Liver (tissue), 9 donors: ENCODE results near the gene ENDOU. TPM values are rescaled to one million over a fixed set of nuclear protein-coding genes. Genes with fewer than 3 reads are reported as not detected.

ENCODE experiments used
- DNase-seq: peaks from one replicate; pipeline ENCODE4 v3.0.0-alpha.2; 2017; ENCODE audit warnings: low spot score
- H3K27ac ChIP-seq, 2 donors: one replicate each; pipeline ENCODE4 v1.7.0; 2013; ENCODE audit warnings: inconsistent platforms in 2 of 2, low read length in 2 of 2, control low read depth in 1 of 2, low read depth in 1 of 2, mild to moderate bottlenecking in 1 of 2
- H3K27me3 ChIP-seq, 4 donors: one replicate each; pipeline versions ENCODE4 v1.6.1 to v1.7.0; 2013; ENCODE audit warnings: low read length in 3 of 4, inconsistent platforms in 1 of 4, mild to moderate bottlenecking in 1 of 4, moderate library complexity in 1 of 4; ENCODE audit not compliant: control insufficient read depth in 4 of 4, insufficient read depth in 4 of 4
- H3K36me3 ChIP-seq, 4 donors: one replicate each; pipeline versions ENCODE4 v1.6.1 to v1.7.0; 2013; ENCODE audit warnings: low read length in 3 of 4, mild to moderate bottlenecking in 3 of 4, low read depth in 1 of 4, moderate library complexity in 1 of 4; ENCODE audit not compliant: control insufficient read depth in 4 of 4, insufficient read depth in 3 of 4
- H3K4me1 ChIP-seq, 4 donors: one replicate each; pipeline versions ENCODE4 v1.6.1 to v1.7.0; 2013; ENCODE audit warnings: low read length in 3 of 4, mild to moderate bottlenecking in 3 of 4, moderate library complexity in 1 of 4; ENCODE audit not compliant: control insufficient read depth in 4 of 4, insufficient read depth in 4 of 4
- H3K4me3 ChIP-seq, 3 donors: one replicate each; pipeline versions ENCODE4 v1.6.1 to v1.7.0; 2013; ENCODE audit warnings: low read length in 3 of 3, control low read depth in 1 of 3, low read depth in 1 of 3, mild to moderate bottlenecking in 1 of 3
- H3K9ac ChIP-seq, 2 donors: one replicate each; pipeline ENCODE4 v1.7.0; 2013; ENCODE audit warnings: low read length in 2 of 2, mild to moderate bottlenecking in 2 of 2, moderate library complexity in 2 of 2, control low read depth in 1 of 2, low read depth in 1 of 2
- H3K9me3 ChIP-seq, 4 donors: one replicate each; pipeline versions ENCODE4 v1.6.1 to v1.7.0; 2013; ENCODE audit warnings: low read length in 3 of 4; ENCODE audit not compliant: control insufficient read depth in 4 of 4
- EGR1 ChIP-seq, 2 donors: IDR thresholded peaks; 2 replicates each; pipeline ENCODE4 v1.6.1; 2016 to 2018; ENCODE audit warnings: antibody characterized with exemption in 2 of 2, low read depth in 2 of 2
- FOXA1 ChIP-seq: IDR thresholded peaks from 2 replicates; pipeline ENCODE4 v1.6.1; 2016; ENCODE audit warnings: antibody characterized with exemption
- FOXA2 ChIP-seq: IDR thresholded peaks from 2 replicates; pipeline ENCODE4 v1.6.1; 2016; ENCODE audit warnings: antibody characterized with exemption
- GABPA ChIP-seq, 2 donors: IDR thresholded peaks in 1 of 2; conservative IDR thresholded peaks in 1 of 2; 2 replicates each; pipeline ENCODE4 v1.6.1; 2016; ENCODE audit warnings: antibody characterized with exemption in 2 of 2, mild to moderate bottlenecking in 1 of 2, moderate library complexity in 1 of 2
- HNF4A ChIP-seq, 2 donors: conservative IDR thresholded peaks; 2 replicates each; pipeline ENCODE4 v1.6.1; 2016; ENCODE audit warnings: antibody characterized with exemption in 2 of 2, mild to moderate bottlenecking in 2 of 2
- HNF4G ChIP-seq: IDR thresholded peaks from 2 replicates; pipeline ENCODE4 v1.6.1; 2016; ENCODE audit warnings: antibody characterized with exemption
- JUND ChIP-seq, 2 donors: IDR thresholded peaks; 2 replicates each; pipeline ENCODE4 v1.6.1; 2016; ENCODE audit warnings: antibody characterized with exemption in 2 of 2
- NR2F2 ChIP-seq: IDR thresholded peaks from 2 replicates; pipeline ENCODE4 v1.6.1; 2016; ENCODE audit warnings: antibody characterized with exemption
- RAD21 ChIP-seq, 2 donors: IDR thresholded peaks; 2 replicates each; pipeline ENCODE4 v1.6.1; 2016; ENCODE audit warnings: antibody characterized with exemption in 2 of 2, mild to moderate bottlenecking in 2 of 2
- RXRA ChIP-seq, 2 donors: IDR thresholded peaks; 2 replicates each; pipeline ENCODE4 v1.6.1; 2017 to 2018; ENCODE audit warnings: antibody characterized with exemption in 2 of 2, mild to moderate bottlenecking in 1 of 2
- SP1 ChIP-seq: IDR thresholded peaks from 2 replicates; pipeline ENCODE4 v1.6.1; 2018; ENCODE audit warnings: antibody characterized with exemption, mild to moderate bottlenecking
- TAF1 ChIP-seq: conservative IDR thresholded peaks from 2 replicates; pipeline ENCODE4 v1.6.1; 2016; ENCODE audit warnings: antibody characterized with exemption, mild to moderate bottlenecking
- YY1 ChIP-seq: IDR thresholded peaks from 2 replicates; pipeline ENCODE4 v1.6.1; 2016; ENCODE audit warnings: antibody characterized with exemption, mild to moderate bottlenecking
- ZBTB33 ChIP-seq: IDR thresholded peaks from 2 replicates; pipeline ENCODE4 v1.6.1; 2016; ENCODE audit warnings: antibody characterized with exemption
- WGBS: extraction: QIAGEN DNeasy Blood & Tissue Kit; methylation state at CpG from one replicate; pipeline ENCODE4 v1.1.7; 2013; 5-methylcytosine and 5-hydroxymethylcytosine counted together
- polyA plus RNA-seq, 2 donors: library from polyadenylated mRNA; stranded (reverse) in 1 of 2; unstranded in 1 of 2; fragments of 200-250 nt in 1 of 2; fragments of >200 nt in 1 of 2; fragmentation: Nextera tagmentation in 1 of 2; extraction: Ambion mirVana in 1 of 2; gene quantifications; one replicate each; pipeline versions ENCODE4 v1.2.1 to v1.2.3, GENCODE V29; 2013 to 2015
- total RNA-seq, 2 donors: library from RNA; depleted of rRNA; stranded (reverse); fragments of >200 nt; gene quantifications; one replicate each; pipeline ENCODE4 v1.2.3, GENCODE V29; 2014
- TF ChIP-seq, protein P1 (sequence below): fragments of 150-350 bp; IDR thresholded peaks from 2 replicates; pipeline ENCODE4 v1.5.1; 2017; ENCODE audit warnings: improper control_type of control experiment, low read depth, low read length; ENCODE audit not compliant: missing input control
- TF ChIP-seq, protein P2 (sequence below): IDR thresholded peaks from 2 replicates; pipeline ENCODE4 v1.6.1; 2016; ENCODE audit warnings: antibody characterized with exemption, mild to moderate bottlenecking
- TF ChIP-seq, protein P3 (sequence below): IDR thresholded peaks from 2 replicates; pipeline ENCODE4 v1.6.1; 2016; ENCODE audit warnings: antibody characterized with exemption
- TF ChIP-seq, protein P4 (sequence below): IDR thresholded peaks from 2 replicates; pipeline ENCODE4 v1.6.1; 2016; ENCODE audit warnings: antibody characterized with exemption
- donor health status: healthy.
- donor health status: healthy.
- donor health status: healthy.
- donor health status: healthy.
- donor health status: healthy.

ENDOU gene
- total and polyA plus RNA-seq, 4 donors: 0.25 TPM; not detected in 3

- DNase-seq: no peak
- Histone ChIP-seq H3K9me3 (no peaks in the 10 kb centered on the region), H3K4me1 (no peaks in the 10 kb centered on the region), H3K36me3 (no peaks in the 10 kb centered on the region), H3K27me3 (no peaks in the 10 kb centered on the region), H3K9ac (no peak overlapping the region), H3K4me3 (no peak overlapping the region), H3K27ac (no peak overlapping the region)
- 86% methylated on average over 7 of the region's 7 CpGs for WGBS
- TF ChIP-seq, protein P1, sequence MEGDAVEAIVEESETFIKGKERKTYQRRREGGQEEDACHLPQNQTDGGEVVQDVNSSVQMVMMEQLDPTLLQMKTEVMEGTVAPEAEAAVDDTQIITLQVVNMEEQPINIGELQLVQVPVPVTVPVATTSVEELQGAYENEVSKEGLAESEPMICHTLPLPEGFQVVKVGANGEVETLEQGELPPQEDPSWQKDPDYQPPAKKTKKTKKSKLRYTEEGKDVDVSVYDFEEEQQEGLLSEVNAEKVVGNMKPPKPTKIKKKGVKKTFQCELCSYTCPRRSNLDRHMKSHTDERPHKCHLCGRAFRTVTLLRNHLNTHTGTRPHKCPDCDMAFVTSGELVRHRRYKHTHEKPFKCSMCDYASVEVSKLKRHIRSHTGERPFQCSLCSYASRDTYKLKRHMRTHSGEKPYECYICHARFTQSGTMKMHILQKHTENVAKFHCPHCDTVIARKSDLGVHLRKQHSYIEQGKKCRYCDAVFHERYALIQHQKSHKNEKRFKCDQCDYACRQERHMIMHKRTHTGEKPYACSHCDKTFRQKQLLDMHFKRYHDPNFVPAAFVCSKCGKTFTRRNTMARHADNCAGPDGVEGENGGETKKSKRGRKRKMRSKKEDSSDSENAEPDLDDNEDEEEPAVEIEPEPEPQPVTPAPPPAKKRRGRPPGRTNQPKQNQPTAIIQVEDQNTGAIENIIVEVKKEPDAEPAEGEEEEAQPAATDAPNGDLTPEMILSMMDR: no peak
- TF ChIP-seq TAF1 (no peak), ZBTB33 (no peak), GABPA (IDR thresholded peaks at IDR 0.05 in 1 of 2, conservative IDR thresholded peaks at IDR 0.05 in 1 of 2) (no peak), HNF4A (conservative IDR thresholded peaks at IDR 0.05) (no peak), NR2F2 (no peak), FOXA2 (no peak), RXRA (IDR thresholded peaks at IDR 0.05) (no peak), HNF4G (no peak), SP1 (no peak), RAD21 (IDR thresholded peaks at IDR 0.05) (no peak), YY1 (no peak), FOXA1 (no peak), EGR1 (IDR thresholded peaks at IDR 0.05; ENCODE audit: low read depth in 2 of 2) (no peak), JUND (IDR thresholded peaks at IDR 0.05) (no peak)
- TF ChIP-seq, protein P2, sequence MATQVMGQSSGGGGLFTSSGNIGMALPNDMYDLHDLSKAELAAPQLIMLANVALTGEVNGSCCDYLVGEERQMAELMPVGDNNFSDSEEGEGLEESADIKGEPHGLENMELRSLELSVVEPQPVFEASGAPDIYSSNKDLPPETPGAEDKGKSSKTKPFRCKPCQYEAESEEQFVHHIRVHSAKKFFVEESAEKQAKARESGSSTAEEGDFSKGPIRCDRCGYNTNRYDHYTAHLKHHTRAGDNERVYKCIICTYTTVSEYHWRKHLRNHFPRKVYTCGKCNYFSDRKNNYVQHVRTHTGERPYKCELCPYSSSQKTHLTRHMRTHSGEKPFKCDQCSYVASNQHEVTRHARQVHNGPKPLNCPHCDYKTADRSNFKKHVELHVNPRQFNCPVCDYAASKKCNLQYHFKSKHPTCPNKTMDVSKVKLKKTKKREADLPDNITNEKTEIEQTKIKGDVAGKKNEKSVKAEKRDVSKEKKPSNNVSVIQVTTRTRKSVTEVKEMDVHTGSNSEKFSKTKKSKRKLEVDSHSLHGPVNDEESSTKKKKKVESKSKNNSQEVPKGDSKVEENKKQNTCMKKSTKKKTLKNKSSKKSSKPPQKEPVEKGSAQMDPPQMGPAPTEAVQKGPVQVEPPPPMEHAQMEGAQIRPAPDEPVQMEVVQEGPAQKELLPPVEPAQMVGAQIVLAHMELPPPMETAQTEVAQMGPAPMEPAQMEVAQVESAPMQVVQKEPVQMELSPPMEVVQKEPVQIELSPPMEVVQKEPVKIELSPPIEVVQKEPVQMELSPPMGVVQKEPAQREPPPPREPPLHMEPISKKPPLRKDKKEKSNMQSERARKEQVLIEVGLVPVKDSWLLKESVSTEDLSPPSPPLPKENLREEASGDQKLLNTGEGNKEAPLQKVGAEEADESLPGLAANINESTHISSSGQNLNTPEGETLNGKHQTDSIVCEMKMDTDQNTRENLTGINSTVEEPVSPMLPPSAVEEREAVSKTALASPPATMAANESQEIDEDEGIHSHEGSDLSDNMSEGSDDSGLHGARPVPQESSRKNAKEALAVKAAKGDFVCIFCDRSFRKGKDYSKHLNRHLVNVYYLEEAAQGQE: no peak
- TF ChIP-seq, protein P3, sequence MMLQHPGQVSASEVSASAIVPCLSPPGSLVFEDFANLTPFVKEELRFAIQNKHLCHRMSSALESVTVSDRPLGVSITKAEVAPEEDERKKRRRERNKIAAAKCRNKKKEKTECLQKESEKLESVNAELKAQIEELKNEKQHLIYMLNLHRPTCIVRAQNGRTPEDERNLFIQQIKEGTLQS: no peak
- TF ChIP-seq, protein P4, sequence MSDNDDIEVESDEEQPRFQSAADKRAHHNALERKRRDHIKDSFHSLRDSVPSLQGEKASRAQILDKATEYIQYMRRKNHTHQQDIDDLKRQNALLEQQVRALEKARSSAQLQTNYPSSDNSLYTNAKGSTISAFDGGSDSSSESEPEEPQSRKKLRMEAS: no peak
These were observed 21.2 kb upstream of the ENDOU start for GRCh38 chr12:47746523-47746922.

DNA sequence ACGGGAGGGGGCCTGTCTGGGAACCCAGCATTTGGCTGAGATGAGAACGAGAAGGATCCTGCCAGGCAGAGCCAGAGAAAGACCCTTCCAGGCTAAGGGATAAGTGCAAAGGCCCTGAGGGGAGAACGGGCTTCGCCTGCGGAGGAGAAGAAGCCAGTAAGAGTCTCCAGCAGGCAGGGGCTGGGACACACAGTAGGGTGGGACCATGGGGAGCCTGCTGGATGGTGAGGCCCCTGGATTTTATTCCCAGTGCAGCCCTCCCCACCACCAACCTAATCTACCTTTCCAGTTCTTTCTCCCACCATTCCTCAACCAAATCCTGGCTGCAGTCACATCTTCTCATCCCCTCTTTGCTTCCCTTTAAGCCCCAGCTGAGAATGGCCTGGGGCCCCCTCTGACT lies 20.8 kb upstream of the ENDOU start:
- TF ChIP-seq FOXA1 (no peak), HNF4G (no peak), YY1 (no peak), EGR1 (IDR thresholded peaks at IDR 0.05; ENCODE audit: low read depth in 2 of 2) (no peak), NR2F2 (no peak), ZBTB33 (no peak)
- TF ChIP-seq, protein P1: no peak
- no peak overlapping the region for H3K27ac ChIP-seq
- no peaks in the 10 kb centered on the region for H3K36me3 ChIP-seq
- H3K4me3 ChIP-seq: no peak overlapping the region
- H3K9me3 ChIP-seq: no peaks in the 10 kb centered on the region
- DNase-seq: no peak
- H3K4me1 ChIP-seq: no peaks in the 10 kb centered on the region
- WGBS: 88% methylated on average over 5 of the region's 5 CpGs
- no peaks in the 10 kb centered on the region for H3K27me3 ChIP-seq
- no peak overlapping the region for H3K9ac ChIP-seq
